Activated CD8-positive, alpha-beta memory T cell treated with anti-CD3 and anti-CD28 coated beads for 36 hours (primary cell): ENCODE data around the gene TBCA. TPM values are rescaled to one million over a fixed set of nuclear protein-coding genes. Genes with fewer than 3 reads are reported as not detected.

ENCODE experiments used
- CTCF ChIA-PET: fragments of 350-600 bp; sonication (Branson Sonifier 250); formaldehyde crosslinking; loops from one replicate; lab custom pipeline; 2021; ENCODE audit warnings: antibody characterized with exemption; lab: Charles Lee
- POLR2A ChIA-PET: fragments of 350-600 bp; sonication (Branson Sonifier 250); formaldehyde crosslinking; loops from one replicate; lab custom pipeline; 2021; ENCODE audit warnings: antibody characterized with exemption; lab: Charles Lee
- total RNA-seq, 2 experiments: library from RNA; stranded (reverse); gene quantifications; one replicate each; pipeline ENCODE4 v1.2.3, GENCODE V29; 2021

The TBCA gene
- total RNA-seq, 2 experiments from 2014 or later: 238 to 248 TPM

- ChIA-PET CTCF (no interaction called here), POLR2A (no interaction called here)
These were observed 130.0 kb downstream of the TBCA start for GRCh38 chr5:77645995-77646639.

- ChIA-PET CTCF (no interaction called here), POLR2A (no interaction called here)
These were observed 130.8 kb downstream of the TBCA start for GRCh38 chr5:77645158-77645994.

GRCh38 chr5:77644371-77645157 is 131.6 kb downstream of the TBCA start:
- POLR2A ChIA-PET: no interaction called here
- CTCF ChIA-PET: no interaction called here

GRCh38 chr5:77643654-77644370 is 132.3 kb downstream of the TBCA start:
- ChIA-PET POLR2A (interaction anchor here (0.6 kb wide), 1 partner anchor 424 kb away, joined by 8 read pairs; no protein-coding TSS in a partner anchor), CTCF (no interaction called here)

- POLR2A ChIA-PET: interaction anchor here (0.6 kb wide), 1 partner anchor 423 kb away, joined by 8 read pairs; no protein-coding TSS in a partner anchor
- CTCF ChIA-PET: no interaction called here
These were observed 133.1 kb downstream of the TBCA start for GRCh38 chr5:77642738-77643653.

- CTCF ChIA-PET: no interaction called here
- POLR2A ChIA-PET: no interaction called here
These were observed 134.0 kb downstream of the TBCA start for GRCh38 chr5:77641963-77642737.

- POLR2A ChIA-PET: no interaction called here
- CTCF ChIA-PET: no interaction called here
These were observed 134.7 kb downstream of the TBCA start for GRCh38 chr5:77641397-77641943.

Other genes starting within 250 kb of the TBCA start
- not detected for gene OTP, start 137.6 kb downstream of the TBCA start, total RNA-seq